Adrenal gland (tissue), 12 donors: Measurements from ENCODE around the gene LASP1. TPM values are rescaled to one million over a fixed set of nuclear protein-coding genes. Genes with fewer than 3 reads are reported as not detected.

Experiments used
- DNase-seq, 7 donors: peaks; one replicate each; pipeline ENCODE4 v3.0.0-alpha.2; 2019 to 2020
- H3K27ac ChIP-seq, 5 donors: fragments of 200-600 bp; sonication (generic) in 4 of 5; 1 replicate in 3 of 5; 2 replicates in 2 of 5; pipeline versions ENCODE4 v1.5.1 to v1.8.0; 2016 to 2020; ENCODE audit warnings: mild to moderate bottlenecking in 1 of 5
- H3K27me3 ChIP-seq: fragments of 200-600 bp; 2 replicates; pipeline ENCODE4 v1.8.0; 2021
- H3K36me3 ChIP-seq, 2 donors: fragments of 200-600 bp; replicated peaks in 1 of 2; 1 replicate in 1 of 2; 2 replicates in 1 of 2; pipeline versions ENCODE4 v1.5.1 to v1.8.0; 2018 to 2022
- H3K4me1 ChIP-seq, 2 donors: fragments of 200-600 bp; replicated peaks in 1 of 2; 1 replicate in 1 of 2; 2 replicates in 1 of 2; pipeline versions ENCODE4 v1.5.1 to v1.8.0; 2018 to 2021
- H3K4me3 ChIP-seq, 4 donors: fragments of 200-600 bp; sonication (generic) in 3 of 4; one replicate each; pipeline ENCODE4 v1.5.1; 2016 to 2018
- H3K9me3 ChIP-seq, 3 donors: fragments of 200-600 bp; sonication (generic) in 1 of 3; replicated peaks in 1 of 3; 1 replicate in 2 of 3; 2 replicates in 1 of 3; pipeline versions ENCODE4 v1.5.1 to v1.8.0; 2016 to 2021
- POLR2A ChIP-seq, 2 donors: fragments of 450-650 bp; IDR thresholded peaks; one replicate each; pipeline ENCODE4 v1.6.1; 2017; ENCODE audit warnings: antibody characterized with exemption in 2 of 2, mild to moderate bottlenecking in 2 of 2, moderate library complexity in 1 of 2
- WGBS, 4 donors: extraction: QIAGEN DNeasy Blood & Tissue Kit in 2 of 4; methylation state at CpG; one replicate each; pipeline versions ENCODE4 v1.1.5 to v1.1.7; 2013 to 2017; 5-methylcytosine and 5-hydroxymethylcytosine counted together
- intact Hi-C, 2 donors: fragments of 100-400 bp; cut with DNase I; formaldehyde crosslinking; loops; one replicate each; pipeline versions ENCODE4 v1.14.1 to v1.15.0; 2022 to 2023
- polyA plus RNA-seq, 3 donors: library from polyadenylated mRNA; stranded (reverse); fragments of 200-250 nt in 2 of 3; fragments of 350-450 nt in 1 of 3; fragmentation: Illumina TruSeq in 1 of 3; extraction: RNeasy Lipid Tissue Mini Kit (QIAGEN cat#74804) in 1 of 3; gene quantifications; one replicate each; pipeline ENCODE4 v1.2.3, GENCODE V29; 2013 to 2014
- total RNA-seq, 9 donors: library from RNA; depleted of rRNA in 4 of 9; stranded (reverse); fragments of >200 nt in 4 of 9; fragments of 120-200 nt in 1 of 9; fragmentation: NEBNext Ultra II Directional in 1 of 9; extraction: Animal tissue kit (Norgen Biotek cat#: 25700) in 1 of 9; gene quantifications; one replicate each; pipeline versions ENCODE4 v1.1.0 to v1.2.4, GENCODE V29; 2013 to 2023
- TF ChIP-seq, protein P1 (sequence below), 6 experiments: fragments of 450-650 bp in 4 of 6; fragments of 200-600 bp in 2 of 6; sonication (generic) in 1 of 6; IDR thresholded peaks; 1 replicate in 5 of 6; 2 replicates in 1 of 6; pipeline versions ENCODE4 v1.5.1 to v1.8.0; 2016 to 2021; ENCODE audit warnings: antibody characterized with exemption in 6 of 6, mild to moderate bottlenecking in 2 of 6, moderate library complexity in 1 of 6
- donor health status: healthy with polysubstance abuse.
- donor health status: Bipolar disorder and iron deficiency.
- donor health status: DM: yes; HTN: yes; CAD: no.
- donor health status: DM: no; HTN: no; CAD: no.
- donor health status: DM: no; HTN: no; CAD: no.
- donor health status: DM: yes; HTN: yes; CAD: no.

LASP1 gene
- total and polyA plus RNA-seq, 12 donors, result 36.3 to 123 (median 88.0) TPM

DNA sequence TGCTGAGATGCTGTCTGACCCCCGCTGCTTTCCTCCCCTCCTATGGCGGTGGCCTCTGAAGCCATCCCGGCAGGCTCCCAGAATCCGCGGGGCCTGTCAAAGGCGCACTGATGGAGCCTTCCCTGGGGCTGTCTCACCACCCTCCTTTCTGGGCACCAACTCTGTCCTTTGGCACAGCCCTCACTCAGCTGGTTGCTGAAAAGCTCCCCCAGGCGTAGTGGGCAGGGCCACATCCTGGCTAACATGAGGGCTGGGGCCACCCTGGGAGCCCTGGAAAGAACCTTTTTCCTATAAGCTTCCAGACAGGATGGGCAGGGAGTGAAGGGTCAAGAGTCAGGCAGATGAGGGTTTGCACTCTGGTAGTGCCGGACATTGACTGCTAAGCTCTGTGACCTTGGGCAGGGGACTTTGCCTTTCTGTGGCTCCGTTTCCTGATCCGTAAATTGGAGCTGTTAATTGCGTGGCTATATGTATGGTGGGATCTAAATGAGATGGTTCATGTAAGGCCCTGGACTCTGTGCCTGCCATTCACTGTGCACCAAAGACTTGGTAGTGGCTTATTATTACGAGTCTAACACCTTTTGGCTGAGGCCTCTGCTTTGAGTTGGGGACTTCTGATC is 27.9 kb downstream of the LASP1 start:
- H3K4me3 ChIP-seq, result no peak overlapping the region
- H3K4me1 ChIP-seq, result peaks cover 43 to 80% of the 10 kb centered on the region in 2 donors
- WGBS, 4 donors, result 56 to 73% (median 62%) methylated on average over 8 to 12 of the region's 12 CpGs
- intact Hi-C loops, result no loop called here
- peak overlapping the region in 3 of 5 donors; percentile 34 to 62 (median 49) for H3K27ac ChIP-seq
- DNase-seq, result peak in 1 of 7 donors; percentile 45
- H3K9me3 ChIP-seq, result no peaks in the 10 kb centered on the region
- peaks cover 0 to 41% of the 10 kb centered on the region in 2 donors for H3K36me3 ChIP-seq
- no peaks in the 10 kb centered on the region for H3K27me3 ChIP-seq
- TF ChIP-seq, protein P1, sequence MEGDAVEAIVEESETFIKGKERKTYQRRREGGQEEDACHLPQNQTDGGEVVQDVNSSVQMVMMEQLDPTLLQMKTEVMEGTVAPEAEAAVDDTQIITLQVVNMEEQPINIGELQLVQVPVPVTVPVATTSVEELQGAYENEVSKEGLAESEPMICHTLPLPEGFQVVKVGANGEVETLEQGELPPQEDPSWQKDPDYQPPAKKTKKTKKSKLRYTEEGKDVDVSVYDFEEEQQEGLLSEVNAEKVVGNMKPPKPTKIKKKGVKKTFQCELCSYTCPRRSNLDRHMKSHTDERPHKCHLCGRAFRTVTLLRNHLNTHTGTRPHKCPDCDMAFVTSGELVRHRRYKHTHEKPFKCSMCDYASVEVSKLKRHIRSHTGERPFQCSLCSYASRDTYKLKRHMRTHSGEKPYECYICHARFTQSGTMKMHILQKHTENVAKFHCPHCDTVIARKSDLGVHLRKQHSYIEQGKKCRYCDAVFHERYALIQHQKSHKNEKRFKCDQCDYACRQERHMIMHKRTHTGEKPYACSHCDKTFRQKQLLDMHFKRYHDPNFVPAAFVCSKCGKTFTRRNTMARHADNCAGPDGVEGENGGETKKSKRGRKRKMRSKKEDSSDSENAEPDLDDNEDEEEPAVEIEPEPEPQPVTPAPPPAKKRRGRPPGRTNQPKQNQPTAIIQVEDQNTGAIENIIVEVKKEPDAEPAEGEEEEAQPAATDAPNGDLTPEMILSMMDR (IDR thresholded peaks at IDR 0.05), result no peak
- no peak for TF ChIP-seq POLR2A (IDR thresholded peaks at IDR 0.05)

DNA sequence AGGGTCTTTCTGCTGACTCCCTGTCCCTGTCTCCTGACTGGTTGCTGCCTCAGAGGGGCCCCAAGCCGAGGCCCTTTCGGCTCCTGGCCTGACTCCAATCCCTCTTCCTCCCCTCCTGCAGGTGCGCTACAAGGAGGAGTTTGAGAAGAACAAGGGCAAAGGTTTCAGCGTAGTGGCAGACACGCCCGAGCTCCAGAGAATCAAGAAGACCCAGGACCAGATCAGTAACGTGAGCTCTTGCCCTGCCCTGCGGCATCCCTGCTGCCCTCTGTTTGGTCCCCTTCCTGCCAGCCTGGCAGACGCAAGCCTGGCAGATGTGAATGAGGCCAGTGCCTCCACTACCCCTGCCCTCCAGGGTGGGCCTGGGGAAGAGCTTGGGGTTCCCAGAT is 28.4 kb downstream of the LASP1 start:
- Histone ChIP-seq H3K27me3 (no peaks in the 10 kb centered on the region), H3K27ac (peak overlapping the region in 2 of 5 donors; percentile 49 to 62), H3K9me3 (no peaks in the 10 kb centered on the region), H3K4me1 (peaks cover 38 to 74% of the 10 kb centered on the region in 2 donors), H3K36me3 (peaks cover 0 to 40% of the 10 kb centered on the region in 2 donors), H3K4me3 (no peak overlapping the region)
- intact Hi-C loops, result no loop called here
- no peak for TF ChIP-seq POLR2A (IDR thresholded peaks at IDR 0.05)
- TF ChIP-seq, protein P1 (IDR thresholded peaks at IDR 0.05), result no peak
- WGBS, 4 donors, result 40 to 74% (median 67%) methylated on average over 1 to 9 of the region's 9 CpGs
- no peak for DNase-seq

DNA sequence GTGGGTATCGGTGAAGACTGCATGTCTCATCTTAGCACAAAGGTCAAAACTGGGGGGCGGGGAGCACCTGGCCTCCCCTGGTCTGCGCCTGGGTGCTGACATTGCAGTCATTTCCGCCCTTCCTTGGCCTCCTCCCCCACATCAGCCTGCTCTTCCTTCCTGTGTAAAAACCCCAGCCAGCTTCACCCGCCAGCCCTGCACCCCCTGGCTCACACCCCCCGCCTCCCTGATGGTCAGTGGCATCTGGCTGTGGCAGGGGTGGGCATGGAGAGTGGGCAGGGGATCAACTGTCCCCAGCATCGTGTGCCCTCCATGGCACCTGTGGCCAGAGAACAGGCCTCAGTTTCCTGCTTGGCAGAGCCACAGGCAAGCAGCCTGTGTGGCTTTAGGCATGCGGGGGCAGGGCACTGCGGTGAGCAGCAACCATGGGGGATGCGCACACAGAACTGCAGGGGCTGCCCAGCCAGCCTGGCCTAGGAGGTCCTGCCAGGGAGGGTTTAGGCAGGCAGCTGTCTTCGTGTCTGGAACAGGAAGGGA is 29.0 kb downstream of the LASP1 start:
- DNase-seq, result no peak
- Histone ChIP-seq H3K4me3 (no peak overlapping the region), H3K27ac (peak overlapping the region in 2 of 5 donors; percentile 30 to 49), H3K9me3 (no peaks in the 10 kb centered on the region), H3K4me1 (peaks cover 32 to 69% of the 10 kb centered on the region in 2 donors), H3K27me3 (no peaks in the 10 kb centered on the region), H3K36me3 (peaks cover 0 to 42% of the 10 kb centered on the region in 2 donors)
- TF ChIP-seq POLR2A (IDR thresholded peaks at IDR 0.05), result no peak
- TF ChIP-seq, protein P1 (IDR thresholded peaks at IDR 0.05), result no peak
- WGBS, 4 donors, result 59 to 85% (median 72%) methylated on average over 4 to 11 of the region's 11 CpGs
- intact Hi-C loops, result no loop called here

DNA sequence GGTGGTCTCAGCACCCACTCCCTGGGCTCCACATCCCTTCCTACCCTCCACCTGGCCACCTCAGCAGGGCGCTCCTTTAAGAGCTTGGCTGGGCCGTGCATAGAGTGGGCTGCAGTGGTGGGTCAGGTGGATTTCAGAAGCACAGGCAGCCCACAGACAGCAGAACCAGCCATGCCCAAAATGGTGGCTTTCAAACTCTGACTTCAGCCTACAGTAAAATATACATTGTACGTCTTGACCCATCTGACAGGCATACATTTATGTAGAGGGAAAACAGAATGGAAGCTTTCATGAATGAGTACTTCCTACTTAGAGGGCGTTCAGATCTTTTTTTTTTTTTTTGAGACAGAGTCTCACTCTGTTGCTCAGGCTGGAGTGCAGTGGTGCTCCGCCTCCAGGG is 29.6 kb downstream of the LASP1 start:
- H3K36me3 ChIP-seq, result peaks cover 0 to 44% of the 10 kb centered on the region in 2 donors
- 83 to 91% (median 87%) methylated on average over 5 of the region's 5 CpGs for WGBS, 4 donors
- H3K9me3 ChIP-seq, result no peaks in the 10 kb centered on the region
- DNase-seq, result no peak
- peaks cover 27 to 63% of the 10 kb centered on the region in 2 donors for H3K4me1 ChIP-seq
- no peak overlapping the region for H3K4me3 ChIP-seq
- TF ChIP-seq, protein P1 (IDR thresholded peaks at IDR 0.05), result no peak
- no peak for TF ChIP-seq POLR2A (IDR thresholded peaks at IDR 0.05)
- H3K27ac ChIP-seq, result peak overlapping the region in 2 of 5 donors; percentile 30 to 49
- intact Hi-C loops, result no loop called here
- no peaks in the 10 kb centered on the region for H3K27me3 ChIP-seq
